Immature natural killer cell (primary cell): ENCODE measurements around the gene DOCK8. TPM values are rescaled to one million over a fixed set of nuclear protein-coding genes. Genes with fewer than 3 reads are reported as not detected.

Experiments used
- polyA plus RNA-seq, 3 donors: library from polyadenylated mRNA; unstranded; fragments of 300-500 nt; fragmentation: Illumina TruSeq; gene quantifications; one replicate each; pipeline ENCODE4 v1.2.3, GENCODE V29; 2021

The DOCK8 gene
- polyA plus RNA-seq, 3 donors from 2014 or later: 15.3 to 81.9 (median 25.7) TPM

Other genes starting within 250 kb of the DOCK8 start
- gene WASHC1, start 185.4 kb upstream of the DOCK8 start, polyA plus RNA-seq: 1 to 10 TPM; 1.1 to 1.9 (median 1.2) TPM
- not detected for gene FOXD4, start 96.4 kb upstream of the DOCK8 start, polyA plus RNA-seq
- gene ZNG1A, start 35.8 kb upstream of the DOCK8 start, polyA plus RNA-seq: 10 to 100 TPM in 2 of 3 donors, 1 to 10 TPM in 1; 9.6 to 15.3 (median 11.6) TPM